Thymus (tissue), 11 donors: ENCODE data around the gene BRD7. TPM values are rescaled to one million over a fixed set of nuclear protein-coding genes. Genes with fewer than 3 reads are reported as not detected.

Experiments used
- DNase-seq, 9 donors: peaks; one replicate each; pipeline ENCODE4 v3.0.0-alpha.2; 2013; ENCODE audit warnings: low spot score in 9 of 9, low read depth in 6 of 9, missing footprints in 1 of 9
- H3K27ac ChIP-seq, 2 donors: one replicate each; pipeline ENCODE4 v1.5.1; 2013; ENCODE audit warnings: control low read depth in 1 of 2, low read depth in 1 of 2, low read length in 1 of 2, mild to moderate bottlenecking in 1 of 2, moderate library complexity in 1 of 2
- H3K27me3 ChIP-seq, 2 donors: one replicate each; pipeline ENCODE4 v1.5.1; 2013; ENCODE audit warnings: low read length in 1 of 2; ENCODE audit not compliant: control insufficient read depth in 2 of 2, insufficient read depth in 1 of 2
- H3K36me3 ChIP-seq, 2 donors: one replicate each; pipeline ENCODE4 v1.5.1; 2013; ENCODE audit warnings: low read length in 1 of 2, mild to moderate bottlenecking in 1 of 2, moderate library complexity in 1 of 2; ENCODE audit not compliant: control insufficient read depth in 2 of 2, insufficient read depth in 2 of 2
- H3K4me1 ChIP-seq, 2 donors: one replicate each; pipeline ENCODE4 v1.5.1; 2013; ENCODE audit warnings: low read length in 2 of 2; ENCODE audit not compliant: control insufficient read depth in 2 of 2, insufficient read depth in 2 of 2
- H3K4me3 ChIP-seq, 2 donors: one replicate each; pipeline ENCODE4 v1.5.1; 2013; ENCODE audit warnings: low read length in 2 of 2, control low read depth in 1 of 2, mild to moderate bottlenecking in 1 of 2
- H3K9me3 ChIP-seq, 2 donors: one replicate each; pipeline ENCODE4 v1.5.1; 2013; ENCODE audit warnings: low read length in 1 of 2, mild to moderate bottlenecking in 1 of 2; ENCODE audit not compliant: control insufficient read depth in 2 of 2, insufficient read depth in 1 of 2
- WGBS: extraction: QIAGEN DNeasy Blood & Tissue Kit; methylation state at CpG from one replicate; pipeline ENCODE4 v1.1.7; 2013; 5-methylcytosine and 5-hydroxymethylcytosine counted together
- polyA plus RNA-seq: library from polyadenylated mRNA; stranded (reverse); fragments of 200-250 nt; gene quantifications from one replicate; pipeline ENCODE4 v1.2.3, GENCODE V29; 2013
- total RNA-seq: library from RNA; stranded (reverse); fragments of 120-200 nt; gene quantifications from one replicate; pipeline ENCODE4 v1.2.4, GENCODE V29; 2013
- donor health status: healthy.

The BRD7 gene
- total and polyA plus RNA-seq, 2 donors: 58.8 to 88.3 TPM

DNA sequence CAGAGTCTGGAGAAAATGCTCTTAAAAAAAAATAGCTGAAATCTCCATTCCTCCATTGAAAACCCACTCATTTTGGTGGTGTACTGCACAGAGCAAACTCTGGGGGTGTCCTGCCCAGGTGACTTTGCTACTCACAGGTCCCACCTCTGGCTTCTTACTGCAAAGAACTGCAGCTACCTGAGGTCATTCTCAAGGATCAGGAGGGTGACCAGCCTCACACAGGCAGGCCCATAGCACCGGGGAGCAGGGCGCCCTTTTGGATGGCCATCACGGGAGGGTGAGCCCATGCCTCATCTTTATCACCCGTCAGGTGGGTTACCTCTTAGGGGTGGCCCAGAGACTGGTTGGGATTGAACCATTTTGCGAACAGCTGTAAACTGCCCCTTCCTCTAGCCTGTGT lies 32.6 kb upstream of the BRD7 start:
- WGBS: 97% methylated on average over 5 of the region's 5 CpGs
- no peak for DNase-seq
- no peaks in the 10 kb centered on the region for H3K27me3 ChIP-seq
- H3K4me1 ChIP-seq: no peaks in the 10 kb centered on the region
- H3K27ac ChIP-seq: no peak overlapping the region
- H3K4me3 ChIP-seq: no peak overlapping the region
- H3K9me3 ChIP-seq: no peaks in the 10 kb centered on the region
- H3K36me3 ChIP-seq: no peaks in the 10 kb centered on the region

DNA sequence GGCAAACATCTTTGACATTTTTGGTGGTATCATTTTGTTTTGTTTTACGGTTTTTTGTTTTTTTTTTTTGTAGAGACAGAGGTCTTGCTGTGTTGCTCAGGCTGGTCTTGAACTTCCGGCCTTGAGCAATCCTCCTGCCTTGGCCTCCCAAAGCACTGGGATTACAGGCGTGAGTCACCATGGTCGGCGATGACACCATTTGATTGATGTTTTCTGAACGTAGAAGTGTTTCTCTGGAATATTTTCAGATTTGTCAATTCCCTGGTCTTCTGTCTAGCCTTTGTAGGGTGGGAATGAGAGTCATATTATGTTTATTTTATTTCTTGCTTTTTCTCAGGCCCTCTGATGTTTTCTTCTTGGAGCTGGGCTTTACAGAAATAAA lies 32.2 kb upstream of the BRD7 start:
- 97% methylated on average over 6 of the region's 6 CpGs for WGBS
- H3K4me1 ChIP-seq: peaks cover 0 to 2% of the 10 kb centered on the region in 2 donors
- no peak for DNase-seq

DNA sequence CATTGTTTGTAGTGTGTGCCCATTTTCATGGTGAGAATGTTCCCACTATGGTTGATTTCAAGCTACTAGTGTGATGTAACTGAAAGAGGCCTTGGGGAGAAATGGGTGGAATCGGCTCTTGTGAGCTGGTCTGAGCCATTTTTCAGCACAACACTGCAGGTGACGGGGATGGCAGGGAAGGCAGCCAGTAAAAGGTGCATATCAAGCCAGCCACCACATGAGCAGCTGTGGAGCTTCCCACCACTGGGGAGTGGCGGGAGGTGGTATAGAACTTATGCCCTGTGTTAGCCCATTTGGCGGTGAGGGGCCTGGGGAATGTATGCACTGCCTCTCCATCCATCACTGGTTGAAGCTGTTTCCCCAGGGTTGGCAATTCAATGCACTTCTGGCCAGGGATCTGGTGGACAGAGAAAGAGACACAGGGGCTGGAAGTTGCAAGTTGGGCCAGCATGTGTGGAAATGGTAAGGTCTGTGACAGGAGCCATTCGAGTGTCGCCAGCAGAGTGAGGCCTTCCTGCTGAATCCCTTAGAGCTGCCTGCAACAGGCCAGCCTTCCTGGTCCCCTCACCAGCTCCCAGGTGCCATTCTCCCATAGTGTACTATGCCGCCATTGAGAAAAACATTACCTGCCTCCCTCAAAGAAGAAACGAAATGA lies 31.7 kb upstream of the BRD7 start:
- no peaks in the 10 kb centered on the region for H3K36me3 ChIP-seq
- DNase-seq: no peak
- no peaks in the 10 kb centered on the region for H3K9me3 ChIP-seq
- H3K4me1 ChIP-seq: peaks cover 0 to 2% of the 10 kb centered on the region in 2 donors
- H3K4me3 ChIP-seq: no peak overlapping the region
- WGBS: 95% methylated on average over 8 of the region's 8 CpGs
- no peaks in the 10 kb centered on the region for H3K27me3 ChIP-seq
- no peak overlapping the region for H3K27ac ChIP-seq

More for the DNA sequence above, 32.2 kb upstream of the BRD7 start:
- H3K27me3 ChIP-seq: no peaks in the 10 kb centered on the region
- no peaks in the 10 kb centered on the region for H3K36me3 ChIP-seq
- H3K27ac ChIP-seq: no peak overlapping the region
- no peak overlapping the region for H3K4me3 ChIP-seq
- no peaks in the 10 kb centered on the region for H3K9me3 ChIP-seq

DNA sequence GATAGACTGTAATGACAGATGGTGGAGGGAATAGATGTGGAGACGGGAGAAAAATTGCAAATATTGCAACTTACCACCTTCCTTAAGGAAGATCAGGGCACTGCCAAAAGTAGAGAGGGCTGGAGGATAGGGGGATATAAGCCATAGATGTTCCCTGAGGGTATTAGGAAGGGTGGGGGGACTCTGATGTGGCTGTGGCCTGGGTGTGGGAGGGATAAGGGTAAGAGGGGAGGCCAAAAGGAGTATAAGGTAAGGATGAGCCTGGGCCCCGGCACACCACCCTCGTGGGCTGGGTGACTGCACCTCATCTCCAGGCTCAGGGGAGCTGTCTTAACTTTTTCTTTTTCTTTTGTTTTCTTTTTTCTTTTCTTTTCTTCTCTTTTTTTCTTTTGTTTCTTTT lies 30.6 kb upstream of the BRD7 start:
- Histone ChIP-seq H3K4me1 (peaks cover 0 to 2% of the 10 kb centered on the region in 2 donors), H3K4me3 (no peak overlapping the region), H3K9me3 (no peaks in the 10 kb centered on the region), H3K36me3 (no peaks in the 10 kb centered on the region), H3K27me3 (no peaks in the 10 kb centered on the region), H3K27ac (no peak overlapping the region)
- DNase-seq: no peak
- 82% methylated on average over 3 of the region's 3 CpGs for WGBS

DNA sequence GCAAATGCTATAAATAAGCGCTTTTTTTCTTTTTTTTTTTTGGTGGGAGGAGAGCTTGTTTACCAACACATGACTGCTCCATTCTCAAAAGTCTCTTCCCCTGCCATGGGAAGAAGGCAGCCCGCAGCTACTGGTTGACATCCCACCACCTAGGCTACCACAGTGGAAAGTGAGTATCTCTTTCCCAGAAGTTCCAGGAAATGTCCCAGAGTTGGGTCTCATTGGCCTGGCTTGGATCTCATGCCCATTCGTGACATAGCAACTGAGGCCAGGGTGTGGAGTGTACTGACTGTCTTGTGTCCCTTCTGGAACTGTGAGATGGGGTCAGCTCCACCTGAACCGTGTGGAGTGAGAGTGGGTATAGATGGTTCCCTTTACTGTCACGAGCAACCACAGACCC lies 29.5 kb upstream of the BRD7 start:
- WGBS: 64% methylated on average over 5 of the region's 5 CpGs
- Histone ChIP-seq H3K4me1 (peaks cover 0 to 7% of the 10 kb centered on the region in 2 donors), H3K36me3 (no peaks in the 10 kb centered on the region), H3K27ac (no peak overlapping the region), H3K4me3 (no peak overlapping the region), H3K27me3 (no peaks in the 10 kb centered on the region), H3K9me3 (no peaks in the 10 kb centered on the region)
- no peak for DNase-seq

DNA sequence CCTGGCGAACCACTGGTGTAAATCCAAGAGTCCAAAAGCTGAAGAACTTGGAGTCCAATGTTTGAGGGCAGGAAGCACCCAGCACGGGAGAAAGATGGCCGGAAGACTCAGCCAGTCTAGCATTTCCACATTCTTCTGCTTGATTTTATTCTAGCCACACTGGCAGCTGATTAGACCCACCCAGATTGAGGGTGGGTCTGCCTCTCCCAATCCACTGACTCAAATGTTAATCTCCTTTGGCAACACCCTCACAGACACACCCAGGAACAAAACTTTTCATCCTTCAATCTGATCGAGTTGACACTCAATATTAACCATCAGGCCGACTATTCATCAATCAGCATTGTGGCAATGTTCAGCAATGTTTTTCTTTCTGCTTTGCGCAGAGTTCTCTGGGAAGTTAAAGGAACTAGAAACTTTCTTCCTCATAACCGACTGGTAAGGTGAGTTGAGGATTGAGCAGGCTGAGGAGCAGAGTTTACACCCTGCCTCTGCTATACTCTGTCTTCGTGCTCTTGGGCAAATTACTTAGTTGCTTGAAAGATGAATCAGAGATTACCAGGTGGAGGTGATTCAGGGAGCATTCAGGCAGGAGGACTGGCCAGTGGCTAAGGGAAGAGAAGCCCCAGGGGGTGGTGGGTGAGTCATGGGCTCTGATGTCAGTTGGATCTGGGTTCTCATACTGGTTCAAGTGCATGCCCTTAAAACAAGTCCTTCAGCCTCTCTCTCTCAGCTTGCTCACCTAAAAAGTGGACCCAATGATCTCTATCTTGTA lies 28.2 kb upstream of the BRD7 start:
- Histone ChIP-seq H3K4me1 (peaks cover 0 to 10% of the 10 kb centered on the region in 2 donors), H3K27ac (no peak overlapping the region), H3K36me3 (no peaks in the 10 kb centered on the region), H3K9me3 (no peaks in the 10 kb centered on the region), H3K4me3 (no peak overlapping the region), H3K27me3 (no peaks in the 10 kb centered on the region)
- WGBS: 93% methylated on average over 8 of the region's 8 CpGs
- DNase-seq: no peak

DNA sequence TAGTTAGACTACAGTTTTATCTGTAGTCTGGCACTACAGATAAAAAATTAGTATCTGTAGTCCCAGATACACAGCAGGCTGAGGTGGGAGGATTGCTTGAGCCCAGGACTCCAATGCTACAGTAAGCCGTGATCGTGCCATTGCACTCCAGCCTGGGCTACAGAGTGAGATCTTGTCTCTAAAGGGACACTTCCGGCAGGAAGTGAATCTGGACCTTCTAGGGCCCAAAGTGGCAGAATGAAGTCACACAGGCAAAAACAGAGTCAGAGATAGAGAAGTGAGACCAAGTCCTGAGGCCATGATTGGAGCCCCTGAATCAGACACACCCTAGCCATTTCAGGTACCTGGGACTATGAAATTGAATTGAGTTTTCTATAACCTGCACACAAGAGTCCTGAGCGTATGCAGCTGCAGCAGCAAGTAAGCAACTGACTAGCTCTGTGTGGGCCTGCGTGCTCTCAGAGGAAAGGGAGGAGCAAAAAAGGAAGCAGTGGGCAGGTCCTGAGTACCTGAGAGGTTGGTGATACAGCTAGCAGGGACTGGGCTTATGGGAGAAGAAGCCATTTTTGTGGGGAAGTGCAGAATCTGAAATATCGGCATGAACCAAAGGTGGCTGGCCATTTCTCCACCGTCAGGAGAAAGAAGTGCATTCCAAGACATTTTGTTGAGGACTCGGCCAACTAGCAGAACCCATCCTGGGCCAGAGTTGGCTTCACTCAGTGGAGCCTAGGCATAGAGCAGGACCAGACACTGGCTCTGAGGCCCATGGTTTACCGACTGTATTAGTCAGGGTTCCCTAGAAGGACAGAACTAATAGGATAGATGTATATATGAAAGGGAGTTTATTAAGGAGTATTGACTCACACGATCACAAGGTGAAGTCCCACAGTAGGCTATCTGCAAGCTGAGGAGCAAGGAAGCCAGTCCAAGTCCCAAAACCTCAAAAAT lies 27.2 kb upstream of the BRD7 start:
- no peaks in the 10 kb centered on the region for H3K27me3 ChIP-seq
- H3K4me3 ChIP-seq: no peak overlapping the region
- no peaks in the 10 kb centered on the region for H3K36me3 ChIP-seq
- peak overlapping the region in 1 of 2 donors; percentile 30 for H3K27ac ChIP-seq
- DNase-seq: peak in 3 of 9 donors; percentile 10 to 50 (median 33)
- H3K4me1 ChIP-seq: peaks cover 0 to 13% of the 10 kb centered on the region in 2 donors
- 89% methylated on average over 10 of the region's 10 CpGs for WGBS
- H3K9me3 ChIP-seq: no peaks in the 10 kb centered on the region

DNA sequence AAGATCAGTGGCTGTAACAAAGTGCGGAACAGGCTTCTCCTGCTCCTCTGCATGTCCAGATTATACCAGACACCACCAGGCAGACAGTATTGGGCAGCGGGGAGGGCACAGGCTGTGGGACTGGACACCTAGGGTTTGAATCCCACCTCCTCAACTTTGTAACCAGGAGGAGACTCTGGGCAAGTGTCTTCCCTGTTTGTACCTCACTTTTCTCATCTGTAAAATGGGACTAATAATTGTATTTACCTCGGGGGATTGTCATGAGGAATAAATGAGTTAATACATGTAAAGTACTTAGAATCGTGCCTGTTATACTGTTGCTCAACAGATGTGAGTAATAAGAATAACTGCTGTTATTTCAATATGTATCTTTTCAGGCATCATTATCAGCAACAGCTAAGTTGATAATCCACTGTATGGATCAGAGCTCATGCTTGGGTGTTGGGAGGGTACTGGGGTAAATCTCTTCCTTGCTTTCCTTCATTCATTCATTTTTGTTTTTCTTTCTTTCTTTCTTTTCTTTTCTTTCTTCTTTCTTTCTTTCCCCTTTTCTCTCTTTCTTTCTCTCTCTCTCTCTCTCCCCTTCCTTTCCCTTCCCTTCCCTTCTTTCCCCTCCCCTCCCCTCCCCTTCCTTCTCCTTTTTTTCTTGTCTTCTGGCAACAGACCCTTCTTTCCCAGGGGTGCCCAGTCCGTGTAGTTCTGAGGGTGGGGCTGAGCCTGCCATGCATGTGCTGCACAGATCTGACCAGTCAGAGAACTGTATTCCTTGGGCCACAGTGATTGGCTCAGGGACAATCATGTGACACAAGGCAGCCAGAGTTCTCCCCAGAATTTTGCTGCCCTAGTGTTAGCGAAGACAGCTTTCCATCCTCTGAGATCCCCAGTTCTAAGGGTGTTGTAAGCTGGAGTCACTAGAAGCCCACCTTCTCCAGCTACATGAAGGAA lies 25.3 kb upstream of the BRD7 start:
- no peaks in the 10 kb centered on the region for H3K9me3 ChIP-seq
- WGBS: 93% methylated on average over 6 of the region's 6 CpGs
- no peak overlapping the region for H3K27ac ChIP-seq
- H3K27me3 ChIP-seq: no peaks in the 10 kb centered on the region
- no peaks in the 10 kb centered on the region for H3K36me3 ChIP-seq
- no peak for DNase-seq
- no peak overlapping the region for H3K4me3 ChIP-seq
- H3K4me1 ChIP-seq: peaks cover 0 to 20% of the 10 kb centered on the region in 2 donors
